Neuron (in vitro differentiated cells): ENCODE data around the gene RPGRIP1L.

Experiments used
- H2AFZ ChIP-seq: one replicate; pipeline ENCODE4 v1.6.1; 2013; ENCODE audit warnings: low read depth, mild to moderate bottlenecking, inconsistent platforms, low read length, moderate library complexity
- H3K27me3 ChIP-seq: one replicate; pipeline ENCODE4 v1.6.1; 2013; ENCODE audit warnings: low read length; ENCODE audit not compliant: insufficient read depth
- H3K36me3 ChIP-seq: one replicate; pipeline ENCODE4 v1.6.1; 2013; ENCODE audit warnings: low read length; ENCODE audit not compliant: insufficient read depth
- H3K4me1 ChIP-seq: one replicate; pipeline ENCODE4 v1.6.1; 2013; ENCODE audit warnings: low read length; ENCODE audit not compliant: insufficient read depth
- H3K4me3 ChIP-seq: 2 replicates; pipeline ENCODE4 v1.5.1; 2013; ENCODE audit warnings: mild to moderate bottlenecking, low read length, moderate library complexity
- H3K9me3 ChIP-seq: one replicate; pipeline ENCODE4 v1.6.1; 2013; ENCODE audit warnings: low read length

RPGRIP1L gene

DNA sequence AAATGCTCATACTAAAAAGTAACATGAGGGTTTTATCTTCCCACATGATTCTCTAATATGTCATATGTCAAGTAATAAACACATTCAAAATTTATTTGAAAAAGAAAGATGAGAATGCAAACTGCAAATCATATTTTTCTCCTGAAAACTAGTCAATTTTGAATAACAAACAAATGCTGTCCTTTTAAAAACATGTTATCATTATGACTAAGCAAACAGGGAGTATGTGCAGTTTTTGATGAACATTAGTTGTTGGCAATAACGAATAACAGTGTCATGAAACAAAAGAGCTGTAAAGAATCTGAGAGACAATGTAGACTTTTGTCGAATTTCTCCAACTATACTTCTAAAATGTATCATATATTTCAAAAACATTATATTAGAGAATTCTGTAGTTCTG, 34.8 kb downstream of the RPGRIP1L start:
- Histone ChIP-seq H2AFZ (no peak overlapping the region), H3K4me1 (no peaks in the 10 kb centered on the region), H3K4me3 (no peak overlapping the region), H3K36me3 (peaks cover 5% of the 10 kb centered on the region), H3K27me3 (no peaks in the 10 kb centered on the region), H3K9me3 (no peaks in the 10 kb centered on the region)

DNA sequence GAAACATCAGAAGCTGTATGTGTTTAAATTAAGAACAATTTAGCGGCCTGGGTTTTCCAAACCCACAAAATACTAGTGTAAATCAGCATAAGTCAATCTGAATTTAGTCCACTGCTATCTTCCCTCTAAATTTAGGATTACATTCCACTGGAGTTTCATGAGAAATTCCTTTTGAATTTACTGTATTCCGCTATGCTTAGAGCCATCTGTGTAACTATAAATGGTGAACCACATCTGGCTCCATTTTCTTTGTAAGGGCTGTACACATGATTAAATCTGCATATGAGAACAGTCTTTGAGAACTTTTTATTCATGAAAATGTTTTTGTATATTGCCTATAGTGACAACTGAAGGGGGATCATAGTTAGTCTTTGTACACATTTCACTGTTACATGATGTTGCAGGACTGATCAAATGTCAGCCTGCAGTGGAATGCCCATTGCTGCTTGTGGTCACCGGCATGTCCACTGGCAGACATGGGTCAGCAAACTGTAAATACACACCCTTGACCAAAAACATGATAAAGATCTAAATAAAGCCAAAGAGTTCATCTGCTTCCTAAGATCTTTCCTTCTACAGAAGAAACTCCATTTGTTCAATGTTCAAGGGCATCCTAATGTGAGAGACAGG, 36.8 kb downstream of the RPGRIP1L start:
- no peak overlapping the region for H3K4me3 ChIP-seq
- no peaks in the 10 kb centered on the region for H3K27me3 ChIP-seq
- H2AFZ ChIP-seq = no peak overlapping the region
- peaks cover 4% of the 10 kb centered on the region for H3K4me1 ChIP-seq
- no peaks in the 10 kb centered on the region for H3K9me3 ChIP-seq
- H3K36me3 ChIP-seq = peaks cover 2% of the 10 kb centered on the region

DNA sequence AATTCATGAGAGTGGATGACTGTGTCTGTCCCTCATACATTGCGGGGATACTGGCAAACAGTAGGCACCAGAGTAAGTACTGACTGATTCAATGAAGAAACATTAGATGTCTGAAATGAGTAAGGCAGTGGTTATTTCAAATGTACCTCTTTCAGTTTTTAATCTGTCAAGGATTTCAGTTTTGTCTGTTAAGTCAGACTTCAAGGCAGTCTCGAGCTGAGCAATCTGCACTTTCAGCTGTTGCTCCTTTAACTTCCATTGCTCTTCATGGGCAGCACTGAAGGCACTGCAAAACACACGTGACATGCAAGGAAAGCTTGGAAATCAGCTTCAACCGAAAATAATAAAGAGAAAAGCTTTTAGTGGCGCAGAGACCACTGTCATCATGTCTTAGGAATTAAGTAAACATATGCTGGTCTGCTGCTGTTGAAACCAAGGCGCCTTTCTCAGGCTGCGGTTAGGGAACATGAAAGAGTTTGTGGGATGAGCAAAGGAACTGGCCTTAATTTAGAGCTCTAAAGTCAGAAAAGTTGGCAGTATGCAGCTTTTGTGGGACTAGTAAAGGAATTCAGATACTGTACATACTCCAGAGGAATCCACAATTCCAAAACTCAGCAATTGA, 38.8 kb downstream of the RPGRIP1L start:
- Histone ChIP-seq H3K27me3 (no peaks in the 10 kb centered on the region), H3K4me1 (peaks cover 4% of the 10 kb centered on the region), H3K9me3 (no peaks in the 10 kb centered on the region), H3K4me3 (no peak overlapping the region), H2AFZ (no peak overlapping the region), H3K36me3 (no peaks in the 10 kb centered on the region)

DNA sequence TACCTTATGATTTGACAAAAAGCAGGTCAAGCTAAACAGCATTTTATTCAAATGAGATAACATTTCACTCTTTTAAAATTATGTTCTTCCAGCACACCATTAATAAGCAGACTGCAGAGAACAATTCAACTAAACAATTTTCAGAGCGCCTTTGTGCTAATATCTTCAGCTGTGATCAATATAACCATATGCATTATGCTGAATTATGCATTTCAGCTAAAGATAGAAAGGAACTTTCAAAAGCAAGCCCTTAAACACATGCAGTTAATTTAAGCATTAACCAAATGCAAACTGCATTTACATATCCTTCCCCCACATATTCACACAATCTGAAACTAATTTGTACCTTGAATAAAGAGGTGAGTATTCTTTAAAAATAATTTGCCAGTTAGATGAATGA, 41.6 kb downstream of the RPGRIP1L start:
- no peak overlapping the region for H2AFZ ChIP-seq
- peaks cover 7% of the 10 kb centered on the region for H3K36me3 ChIP-seq
- H3K4me1 ChIP-seq = peaks cover 4% of the 10 kb centered on the region
- H3K27me3 ChIP-seq = no peaks in the 10 kb centered on the region
- no peaks in the 10 kb centered on the region for H3K9me3 ChIP-seq
- H3K4me3 ChIP-seq = no peak overlapping the region

DNA sequence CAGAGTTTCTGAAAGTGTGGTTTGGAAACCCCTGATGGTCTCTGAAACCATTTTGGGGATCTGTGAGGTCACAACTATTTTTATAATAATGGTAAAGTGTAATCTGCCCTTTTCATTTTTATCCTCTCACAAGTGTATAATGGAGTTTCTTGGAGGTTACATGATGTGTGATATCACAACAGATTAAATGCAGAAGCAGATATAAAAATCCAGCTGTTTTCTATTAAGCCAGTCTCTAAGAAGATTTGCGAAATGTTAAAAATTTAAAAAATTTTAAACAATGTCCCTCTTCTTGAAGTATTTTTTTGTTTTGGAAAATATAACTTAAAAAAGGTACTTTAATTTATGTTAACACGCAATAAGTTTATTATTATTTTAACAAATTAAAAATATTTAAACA, 48.7 kb downstream of the RPGRIP1L start:
- Histone ChIP-seq H3K36me3 (peaks cover 49% of the 10 kb centered on the region), H3K9me3 (peaks cover 2% of the 10 kb centered on the region), H3K27me3 (no peaks in the 10 kb centered on the region), H3K4me1 (no peaks in the 10 kb centered on the region), H3K4me3 (no peak overlapping the region), H2AFZ (no peak overlapping the region)

DNA sequence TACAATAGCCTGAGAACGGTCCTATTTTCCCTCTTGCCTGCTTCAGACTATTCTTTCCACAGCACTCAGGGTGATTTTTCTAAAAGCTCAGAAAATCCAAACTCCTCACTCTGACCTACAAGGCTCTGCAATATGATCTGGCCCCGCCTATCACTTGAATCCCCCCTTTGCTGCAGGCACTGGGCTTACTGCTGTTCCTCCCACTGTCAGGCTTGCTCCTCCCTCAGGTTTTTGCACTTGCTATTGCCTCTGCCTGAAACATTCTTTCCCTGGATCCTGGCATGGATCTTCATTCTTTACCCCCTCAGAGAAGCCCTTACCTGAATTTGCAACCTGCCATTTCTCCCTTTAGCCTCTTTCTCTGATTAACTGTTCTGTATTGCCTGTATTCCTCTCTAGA, 52.3 kb downstream of the RPGRIP1L start:
- Histone ChIP-seq H2AFZ (no peak overlapping the region), H3K4me3 (no peak overlapping the region), H3K27me3 (no peaks in the 10 kb centered on the region), H3K9me3 (peaks cover 2% of the 10 kb centered on the region), H3K4me1 (no peaks in the 10 kb centered on the region), H3K36me3 (peaks cover 57% of the 10 kb centered on the region)

DNA sequence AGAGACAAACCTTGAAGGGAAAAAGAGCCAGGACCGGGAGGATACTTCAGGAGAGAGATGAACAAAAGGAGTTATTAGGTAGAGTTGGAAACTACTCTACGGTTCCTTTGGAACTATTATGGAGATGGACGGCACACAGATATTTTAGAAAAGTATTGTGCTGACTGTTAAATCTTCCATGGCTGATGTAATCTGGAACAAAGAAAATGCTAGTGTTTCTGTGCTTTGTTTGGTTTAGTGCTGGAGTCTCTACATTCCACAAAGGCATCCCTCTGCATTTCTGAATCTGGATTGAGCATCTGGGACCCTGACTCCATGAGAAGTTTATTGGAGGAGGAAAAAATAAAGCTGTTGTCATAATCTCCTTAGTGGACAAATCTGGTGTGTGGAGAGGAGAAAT, 57.2 kb downstream of the RPGRIP1L start:
- Histone ChIP-seq H3K27me3 (no peaks in the 10 kb centered on the region), H3K9me3 (peaks cover 4% of the 10 kb centered on the region), H3K4me3 (no peak overlapping the region), H3K4me1 (no peaks in the 10 kb centered on the region), H2AFZ (no peak overlapping the region), H3K36me3 (peaks cover 31% of the 10 kb centered on the region)

DNA sequence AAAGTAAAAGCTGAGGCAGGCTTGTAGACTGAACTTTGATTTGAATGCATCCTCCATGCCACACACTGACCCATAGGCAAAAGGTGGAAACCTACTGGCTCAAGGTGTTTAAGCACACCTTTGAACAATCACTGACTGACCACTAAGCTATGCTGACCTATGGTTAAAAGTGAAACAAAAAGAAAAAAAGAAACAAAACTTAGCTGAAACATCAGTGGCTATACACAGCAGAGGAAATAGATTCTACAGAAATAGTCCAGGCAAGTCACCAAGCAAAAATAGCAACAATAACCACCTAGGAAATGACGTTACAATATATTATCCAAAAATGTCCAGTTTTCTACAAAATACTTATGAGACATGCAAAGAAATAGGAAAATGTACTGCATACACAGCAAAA, 60.2 kb downstream of the RPGRIP1L start:
- Histone ChIP-seq H3K36me3 (peaks cover 34% of the 10 kb centered on the region), H3K9me3 (peaks cover 4% of the 10 kb centered on the region), H3K4me3 (no peak overlapping the region), H2AFZ (no peak overlapping the region), H3K27me3 (no peaks in the 10 kb centered on the region), H3K4me1 (no peaks in the 10 kb centered on the region)

DNA sequence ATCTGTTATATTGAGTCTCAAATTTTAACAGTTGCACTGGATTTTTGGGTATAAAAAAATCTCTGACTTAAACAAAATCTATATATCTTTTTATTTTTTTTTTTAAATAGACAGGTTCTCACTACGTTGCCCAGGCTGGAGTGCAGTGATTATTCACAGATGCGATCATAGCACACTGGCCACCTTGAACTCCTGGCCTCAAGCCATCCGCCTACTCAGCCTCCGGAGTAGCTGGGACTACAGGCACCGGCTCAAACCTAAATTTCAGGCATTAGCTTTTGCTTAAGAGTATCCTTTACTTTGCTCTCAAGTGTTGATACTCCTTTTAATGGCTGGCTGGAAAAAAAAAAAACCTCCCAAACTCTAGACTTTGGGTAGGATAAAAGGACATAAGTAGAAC, 61.6 kb downstream of the RPGRIP1L start:
- H3K9me3 ChIP-seq = peaks cover 4% of the 10 kb centered on the region
- peaks cover 33% of the 10 kb centered on the region for H3K36me3 ChIP-seq
- no peaks in the 10 kb centered on the region for H3K4me1 ChIP-seq
- H2AFZ ChIP-seq = no peak overlapping the region
- no peaks in the 10 kb centered on the region for H3K27me3 ChIP-seq
- H3K4me3 ChIP-seq = no peak overlapping the region

DNA sequence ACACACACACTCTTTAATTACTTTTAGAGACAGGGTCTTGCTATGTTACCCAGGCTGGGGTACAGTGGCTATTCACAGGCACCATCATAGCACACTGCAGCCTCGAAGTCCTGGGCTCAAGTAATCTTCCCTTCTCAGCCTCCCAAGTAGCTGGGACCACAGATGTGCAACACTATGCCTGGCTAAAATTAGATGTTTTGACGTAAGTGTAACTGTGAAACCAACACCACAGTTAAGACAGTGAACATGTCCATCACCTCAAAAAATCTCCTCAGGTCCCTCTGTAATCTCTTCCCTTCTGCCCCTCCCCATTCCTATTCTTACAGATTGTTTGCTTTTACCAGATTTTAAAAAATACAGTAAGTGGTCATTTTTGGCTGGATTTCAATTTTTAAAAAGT, 66.7 kb downstream of the RPGRIP1L start:
- Histone ChIP-seq H3K4me1 (peaks cover 12% of the 10 kb centered on the region), H3K4me3 (no peak overlapping the region), H3K36me3 (peaks cover 39% of the 10 kb centered on the region)

DNA sequence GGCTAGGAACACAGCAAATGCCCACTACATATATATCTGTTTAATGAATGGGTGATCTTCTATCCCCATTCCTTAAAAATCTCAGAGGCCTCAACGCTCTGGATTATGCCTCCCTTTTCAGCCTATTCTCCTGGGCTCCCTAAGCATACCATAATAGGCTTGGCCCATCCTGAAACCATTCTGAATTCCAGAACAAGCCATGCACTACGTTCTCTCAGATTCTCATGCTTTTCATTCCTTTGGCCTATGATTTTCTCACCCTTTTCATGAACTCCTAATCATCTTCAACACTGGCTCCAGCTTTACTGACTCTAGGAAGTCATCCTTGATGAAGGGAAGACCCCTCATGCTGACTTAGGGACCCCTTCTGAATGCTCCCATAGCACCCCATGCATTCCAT, 71.1 kb downstream of the RPGRIP1L start:
- H3K4me3 ChIP-seq = no peak overlapping the region
- peaks cover 3% of the 10 kb centered on the region for H3K9me3 ChIP-seq
- peaks cover 28% of the 10 kb centered on the region for H3K36me3 ChIP-seq
- H3K4me1 ChIP-seq = peaks cover 15% of the 10 kb centered on the region
- no peak overlapping the region for H2AFZ ChIP-seq
- no peaks in the 10 kb centered on the region for H3K27me3 ChIP-seq

More for the DNA sequence above, 66.7 kb downstream of the RPGRIP1L start:
- Histone ChIP-seq H2AFZ (no peak overlapping the region), H3K9me3 (peaks cover 3% of the 10 kb centered on the region), H3K27me3 (no peaks in the 10 kb centered on the region)

DNA sequence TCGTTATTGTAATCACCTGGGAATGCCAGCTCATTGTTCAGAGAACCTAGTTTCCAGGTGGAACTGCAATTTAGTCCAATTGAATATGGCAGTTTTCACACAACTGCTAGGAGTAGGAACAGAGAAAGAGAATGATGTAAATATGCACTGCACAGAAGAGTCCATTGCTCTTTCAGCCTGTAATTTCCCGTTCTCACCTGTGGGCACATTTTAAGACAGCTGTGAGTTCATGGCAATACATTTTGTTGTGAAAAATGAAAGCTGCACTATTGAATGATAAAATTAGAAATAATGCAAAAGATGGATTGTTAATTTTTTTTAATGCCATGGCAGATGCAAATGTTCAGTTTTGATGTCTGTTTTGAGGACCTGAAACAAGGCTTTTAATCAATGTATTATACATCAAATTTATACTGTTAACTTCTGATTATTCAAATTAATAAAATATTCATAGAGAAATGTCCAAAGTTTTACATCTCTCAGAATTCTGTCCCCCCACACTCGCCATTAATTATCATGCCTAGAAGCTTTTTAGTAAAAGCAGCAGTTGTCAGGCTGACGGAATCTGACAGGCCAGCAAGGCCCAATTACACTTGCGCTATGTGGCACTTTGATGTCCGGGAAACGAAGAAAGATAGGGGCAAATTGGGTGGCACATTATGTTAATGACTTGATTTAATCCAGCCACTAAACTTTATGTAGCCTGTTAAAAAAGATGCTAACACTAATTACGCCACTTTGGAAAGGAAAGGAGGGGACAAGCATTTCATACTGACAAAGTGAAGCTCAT, 72.2 kb downstream of the RPGRIP1L start:
- peaks cover 3% of the 10 kb centered on the region for H3K9me3 ChIP-seq
- no peaks in the 10 kb centered on the region for H3K27me3 ChIP-seq
- H3K4me3 ChIP-seq = no peak overlapping the region
- H3K36me3 ChIP-seq = peaks cover 22% of the 10 kb centered on the region
- H2AFZ ChIP-seq = no peak overlapping the region
- peaks cover 15% of the 10 kb centered on the region for H3K4me1 ChIP-seq

DNA sequence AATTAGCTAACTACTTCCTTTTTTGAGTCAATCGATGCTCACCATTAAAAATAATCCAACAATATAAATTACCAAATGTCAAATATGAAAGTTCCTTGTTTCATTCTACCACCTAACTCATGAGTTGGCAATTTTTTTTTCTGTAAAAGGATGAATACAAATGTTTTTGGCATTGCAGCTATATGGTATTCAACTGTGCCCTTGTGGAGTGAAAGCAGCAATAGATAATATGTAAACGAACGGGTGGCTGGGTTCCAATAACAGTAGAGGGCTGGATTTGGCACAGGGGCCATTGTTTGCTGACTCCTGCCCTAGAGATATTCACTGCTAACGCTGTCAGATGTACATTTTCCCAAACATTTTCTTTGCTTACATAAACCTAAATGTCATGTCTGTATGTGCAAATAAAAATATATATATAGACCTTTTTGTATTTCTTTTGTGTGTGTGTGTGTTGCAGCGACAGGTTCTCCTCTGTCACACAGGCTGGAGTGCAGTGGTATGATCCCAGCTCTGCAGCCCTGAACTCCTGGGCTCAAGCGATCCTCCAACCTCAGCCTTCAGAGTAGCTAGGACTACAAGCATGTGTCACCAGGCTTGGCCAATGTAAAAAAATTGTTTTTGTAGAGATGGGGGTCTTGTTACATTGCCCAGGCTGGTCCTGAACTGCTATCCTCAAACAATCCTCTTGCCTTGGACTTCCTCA, 73.9 kb downstream of the RPGRIP1L start:
- Histone ChIP-seq H2AFZ (no peak overlapping the region), H3K36me3 (peaks cover 13% of the 10 kb centered on the region), H3K27me3 (no peaks in the 10 kb centered on the region), H3K4me1 (peaks cover 15% of the 10 kb centered on the region), H3K9me3 (peaks cover 4% of the 10 kb centered on the region), H3K4me3 (no peak overlapping the region)
